Mesenchymal stem cell (in vitro differentiated cells and primary cell): ENCODE measurements around the gene AK9.
"Not testable (repeated sequence)": the region's sequence is repeated elsewhere in the genome, so short reads cannot be mapped to it uniquely, and the experiment has no call there.

Source experiments
- DNase-seq: peaks from one replicate; pipeline ENCODE4 v3.0.0-alpha.2; 2013
- H2AFZ ChIP-seq: one replicate; pipeline ENCODE4 v1.6.1; 2013; ENCODE audit warnings: low read depth, mild to moderate bottlenecking, control low read depth, inconsistent platforms, low read length, moderate library complexity
- H2AK5ac ChIP-seq: 2 replicates; pipeline ENCODE4 v1.6.1; 2013; ENCODE audit warnings: low read length, moderate library complexity, mild to moderate bottlenecking, inconsistent platforms; ENCODE audit not compliant: severe bottlenecking
- H2BK120ac ChIP-seq: one replicate; pipeline ENCODE4 v1.6.1; 2013; ENCODE audit warnings: low read depth, mild to moderate bottlenecking, inconsistent platforms, low read length, moderate library complexity
- H2BK12ac ChIP-seq, 2 experiments: one replicate each; pipeline ENCODE4 v1.6.1; 2013; ENCODE audit warnings: inconsistent platforms in 2 of 2, low read length in 2 of 2, mild to moderate bottlenecking in 2 of 2, moderate library complexity in 2 of 2, control low read depth in 1 of 2
- H2BK15ac ChIP-seq: one replicate; pipeline ENCODE4 v1.6.1; 2013; ENCODE audit warnings: mild to moderate bottlenecking, low read depth, inconsistent platforms; ENCODE audit not compliant: poor library complexity, severe bottlenecking
- H2BK5ac ChIP-seq: 2 replicates; pipeline ENCODE4 v1.6.1; 2013; ENCODE audit warnings: low read depth, mild to moderate bottlenecking, low read length, control low read depth, inconsistent platforms; ENCODE audit not compliant: poor library complexity, severe bottlenecking
- H3K14ac ChIP-seq, 2 experiments: one replicate each; pipeline ENCODE4 v1.6.1; 2013; ENCODE audit warnings: inconsistent platforms in 2 of 2, low read length in 2 of 2, control low read depth in 1 of 2, mild to moderate bottlenecking in 1 of 2, moderate library complexity in 1 of 2
- H3K18ac ChIP-seq, 2 experiments: one replicate each; pipeline ENCODE4 v1.6.1; 2013; ENCODE audit warnings: inconsistent platforms in 2 of 2, low read length in 2 of 2, control low read depth in 1 of 2, low read depth in 1 of 2, mild to moderate bottlenecking in 1 of 2
- H3K23ac ChIP-seq, 2 experiments: one replicate each; pipeline ENCODE4 v1.6.1; 2013; ENCODE audit warnings: inconsistent platforms in 2 of 2, low read length in 2 of 2, mild to moderate bottlenecking in 2 of 2, moderate library complexity in 2 of 2, control low read depth in 1 of 2
- H3K27ac ChIP-seq: 2 replicates; pipeline ENCODE4 v1.5.1; 2013; ENCODE audit warnings: mild to moderate bottlenecking, moderate library complexity, low read length, control low read depth, inconsistent platforms; ENCODE audit not compliant: poor library complexity, severe bottlenecking
- H3K27me3 ChIP-seq, 2 experiments: 2 replicates each; pipeline versions ENCODE4 v1.6.1 to v1.7.0; 2013; ENCODE audit warnings: low read length in 2 of 2, mild to moderate bottlenecking in 2 of 2, moderate library complexity in 2 of 2, control low read depth in 1 of 2, inconsistent platforms in 1 of 2; ENCODE audit not compliant: control insufficient read depth in 1 of 2, insufficient read depth in 1 of 2
- H3K36me3 ChIP-seq, 2 experiments: 2 replicates each; pipeline versions ENCODE4 v1.6.1 to v1.7.0; 2013; ENCODE audit warnings: low read length in 2 of 2, control low read depth in 1 of 2, inconsistent platforms in 1 of 2, low read depth in 1 of 2, mild to moderate bottlenecking in 1 of 2; ENCODE audit not compliant: insufficient read depth in 2 of 2, control insufficient read depth in 1 of 2
- H3K4ac ChIP-seq, 2 experiments: one replicate each; pipeline ENCODE4 v1.6.1; 2013; ENCODE audit warnings: inconsistent platforms in 2 of 2, low read length in 2 of 2, mild to moderate bottlenecking in 2 of 2, moderate library complexity in 2 of 2, control low read depth in 1 of 2, low read depth in 1 of 2
- H3K4me1 ChIP-seq: 2 replicates; pipeline ENCODE4 v1.6.1; 2013; ENCODE audit warnings: low read depth, low read length, control low read depth; ENCODE audit not compliant: control insufficient read depth, insufficient read depth
- H3K4me2 ChIP-seq: 2 replicates; pipeline ENCODE4 v1.6.1; 2013; ENCODE audit warnings: low read length, mild to moderate bottlenecking, inconsistent platforms; ENCODE audit not compliant: poor library complexity, severe bottlenecking
- H3K4me3 ChIP-seq, 2 experiments: 2 replicates each; pipeline versions ENCODE4 v1.5.1 to v1.7.0; 2013; ENCODE audit warnings: low read length in 2 of 2, mild to moderate bottlenecking in 2 of 2, control low read depth in 1 of 2, low read depth in 1 of 2; ENCODE audit not compliant: insufficient read depth in 1 of 2
- H3K79me1 ChIP-seq: replicated peaks from 2 replicates; pipeline ENCODE4 v1.6.1; 2013; ENCODE audit warnings: mild to moderate bottlenecking, control low read depth, low read length, inconsistent platforms; ENCODE audit not compliant: poor library complexity, severe bottlenecking
- H3K9ac ChIP-seq: 2 replicates; pipeline ENCODE4 v1.7.0; 2013; ENCODE audit warnings: mild to moderate bottlenecking, low read length, moderate library complexity
- H3K9me3 ChIP-seq: 2 replicates; pipeline ENCODE4 v1.7.0; 2013; ENCODE audit warnings: mild to moderate bottlenecking, low read length; ENCODE audit not compliant: control insufficient read depth
- H4K8ac ChIP-seq: one replicate; pipeline ENCODE4 v1.6.1; 2013; ENCODE audit warnings: inconsistent platforms, mild to moderate bottlenecking, low read length, moderate library complexity
- H4K91ac ChIP-seq: one replicate; pipeline ENCODE4 v1.6.1; 2013; ENCODE audit warnings: mild to moderate bottlenecking, low read length, inconsistent platforms
- WGBS: methylation state at CpG from one replicate; pipeline ENCODE4 v1.1.7; 2013; ENCODE audit warnings: mixed read lengths; 5-methylcytosine and 5-hydroxymethylcytosine counted together

AK9 gene

GRCh38 chr6:109523478-109523877, 167.5 kb downstream of the AK9 start:
- DNase-seq = no peak
- WGBS = 96% methylated on average over 2 of the region's 2 CpGs
- Histone ChIP-seq H2AFZ (no peak overlapping the region), H2BK15ac (no peak overlapping the region), H3K36me3 (no peaks in the 10 kb centered on the region), H3K27ac (no peak overlapping the region), H2BK120ac (no peak overlapping the region), H2AK5ac (no peak overlapping the region), H2BK5ac (no peak overlapping the region), H3K4me3 (no peak overlapping the region), H3K4me1 (no peaks in the 10 kb centered on the region), H4K91ac (no peak overlapping the region), H3K9ac (peak overlapping the region; percentile 59), H3K23ac (no peak overlapping the region), H3K9me3 (no peaks in the 10 kb centered on the region), H3K18ac (no peak overlapping the region), H3K27me3 (no peaks in the 10 kb centered on the region), H2BK12ac (no peak overlapping the region), H3K79me1 (no peaks in the 10 kb centered on the region), H3K4me2 (no peak overlapping the region), H4K8ac (no peak overlapping the region), H3K4ac (no peak overlapping the region), H3K14ac (no peak overlapping the region)

DNA sequence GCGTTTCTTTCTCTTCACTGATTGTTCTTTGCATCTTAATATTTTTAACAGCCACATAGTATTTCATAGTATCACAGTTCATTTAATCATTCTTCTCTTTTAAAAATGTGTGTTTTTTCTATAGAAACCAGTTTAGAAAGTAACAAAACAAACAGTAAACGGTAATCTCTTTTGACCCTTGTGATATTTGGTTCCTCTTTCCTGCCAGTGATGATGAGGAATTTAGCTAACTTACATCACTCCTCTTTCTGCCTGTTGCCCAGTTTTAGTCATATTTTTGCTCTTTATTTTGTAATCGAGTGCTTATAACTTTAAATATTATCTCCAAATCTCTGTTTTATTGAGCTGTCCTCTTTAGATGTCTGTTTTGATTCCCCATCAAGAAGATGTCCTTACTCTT, 169.9 kb downstream of the AK9 start:
- no peak overlapping the region for H4K8ac ChIP-seq

DNA sequence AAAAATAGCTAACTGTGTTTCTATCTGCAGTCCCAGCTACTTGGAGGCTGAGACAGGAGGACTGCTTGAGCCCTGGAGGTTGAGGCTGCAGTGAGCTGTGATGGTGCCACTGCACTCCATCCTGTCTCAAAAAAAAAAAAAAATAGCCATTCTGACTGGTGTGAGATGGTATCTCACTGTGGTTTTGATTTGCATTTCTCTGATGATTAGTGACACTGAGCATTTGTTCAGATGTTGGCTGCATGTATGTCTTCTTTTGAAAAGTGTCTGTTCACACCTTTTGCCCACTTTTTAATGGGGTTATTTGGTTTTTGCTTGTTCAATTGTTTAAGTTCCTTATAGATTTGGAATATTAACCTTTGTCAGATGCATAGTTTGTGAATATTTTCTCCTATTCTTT, 171.4 kb downstream of the AK9 start:
- not testable (repeated sequence) for H3K27ac ChIP-seq, DNase-seq, H4K8ac ChIP-seq, H3K4ac ChIP-seq, H3K14ac ChIP-seq, H2BK120ac ChIP-seq, H2BK12ac ChIP-seq, H3K18ac ChIP-seq, H2BK5ac ChIP-seq, H2AFZ ChIP-seq, H3K4me2 ChIP-seq, H3K36me3 ChIP-seq, H3K27me3 ChIP-seq, H3K4me1 ChIP-seq, H2BK15ac ChIP-seq, H3K23ac ChIP-seq, H3K9ac ChIP-seq, H3K4me3 ChIP-seq, H4K91ac ChIP-seq, H3K79me1 ChIP-seq, H2AK5ac ChIP-seq, H3K9me3 ChIP-seq

More for the DNA sequence above, 169.9 kb downstream of the AK9 start:
- Histone ChIP-seq H3K36me3 (no peaks in the 10 kb centered on the region), H2BK15ac (no peak overlapping the region), H3K23ac (no peak overlapping the region), H3K9ac (no peak overlapping the region), H2AK5ac (no peak overlapping the region), H2BK5ac (no peak overlapping the region), H3K4me2 (no peak overlapping the region), H3K27me3 (no peaks in the 10 kb centered on the region), H2AFZ (no peak overlapping the region), H3K14ac (no peak overlapping the region), H3K9me3 (no peaks in the 10 kb centered on the region), H3K4me1 (no peaks in the 10 kb centered on the region), H3K4me3 (no peak overlapping the region), H3K4ac (no peak overlapping the region), H3K18ac (no peak overlapping the region), H2BK120ac (no peak overlapping the region), H4K91ac (no peak overlapping the region), H2BK12ac (no peak overlapping the region), H3K79me1 (no peaks in the 10 kb centered on the region), H3K27ac (no peak overlapping the region)
- 67% methylated on average over 1 of the region's 3 CpGs for whole genome bisulfite sequencing
- no peak for DNase-seq

DNA sequence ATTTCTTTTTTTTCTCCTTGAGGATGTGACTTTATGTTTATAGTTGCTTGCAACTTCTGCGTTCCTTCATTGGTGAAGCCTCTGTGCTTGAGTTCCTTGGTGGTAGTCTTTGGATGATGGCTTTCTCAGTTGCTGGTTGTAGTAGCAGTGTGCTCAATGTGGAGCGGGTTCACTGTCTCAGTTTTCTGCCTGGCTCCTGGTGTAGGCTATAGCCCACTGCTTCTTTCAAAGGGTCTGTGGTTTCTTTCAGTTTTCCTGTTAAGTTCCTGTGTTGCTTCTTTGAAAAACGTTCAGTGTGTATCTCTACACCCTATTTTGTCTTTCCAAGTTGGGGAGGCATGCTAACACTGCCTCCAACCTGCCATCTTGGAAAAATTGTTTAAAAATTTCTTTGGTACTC, 174.1 kb downstream of the AK9 start:
- H2BK15ac ChIP-seq = no peak overlapping the region
- no peak overlapping the region for H2BK5ac ChIP-seq
- no peak overlapping the region for H3K4ac ChIP-seq
- no peaks in the 10 kb centered on the region for H3K36me3 ChIP-seq
- no peak overlapping the region for H3K23ac ChIP-seq
- no peaks in the 10 kb centered on the region for H3K4me1 ChIP-seq
- no peak overlapping the region for H3K9ac ChIP-seq
- H3K79me1 ChIP-seq = no peaks in the 10 kb centered on the region
- H3K4me2 ChIP-seq = no peak overlapping the region
- WGBS = 40% methylated on average over 3 of the region's 3 CpGs
- no peak overlapping the region for H4K8ac ChIP-seq
- H2BK12ac ChIP-seq = no peak overlapping the region
- H3K27me3 ChIP-seq = no peaks in the 10 kb centered on the region
- no peak overlapping the region for H4K91ac ChIP-seq
- H2BK120ac ChIP-seq = no peak overlapping the region
- no peak overlapping the region for H3K18ac ChIP-seq
- no peak overlapping the region for H3K4me3 ChIP-seq
- H3K14ac ChIP-seq = no peak overlapping the region
- DNase-seq = no peak
- H2AFZ ChIP-seq = no peak overlapping the region
- H3K27ac ChIP-seq = no peak overlapping the region
- H3K9me3 ChIP-seq = no peaks in the 10 kb centered on the region
- no peak overlapping the region for H2AK5ac ChIP-seq
